ENCODE results near the gene FKBP5.

DNA sequence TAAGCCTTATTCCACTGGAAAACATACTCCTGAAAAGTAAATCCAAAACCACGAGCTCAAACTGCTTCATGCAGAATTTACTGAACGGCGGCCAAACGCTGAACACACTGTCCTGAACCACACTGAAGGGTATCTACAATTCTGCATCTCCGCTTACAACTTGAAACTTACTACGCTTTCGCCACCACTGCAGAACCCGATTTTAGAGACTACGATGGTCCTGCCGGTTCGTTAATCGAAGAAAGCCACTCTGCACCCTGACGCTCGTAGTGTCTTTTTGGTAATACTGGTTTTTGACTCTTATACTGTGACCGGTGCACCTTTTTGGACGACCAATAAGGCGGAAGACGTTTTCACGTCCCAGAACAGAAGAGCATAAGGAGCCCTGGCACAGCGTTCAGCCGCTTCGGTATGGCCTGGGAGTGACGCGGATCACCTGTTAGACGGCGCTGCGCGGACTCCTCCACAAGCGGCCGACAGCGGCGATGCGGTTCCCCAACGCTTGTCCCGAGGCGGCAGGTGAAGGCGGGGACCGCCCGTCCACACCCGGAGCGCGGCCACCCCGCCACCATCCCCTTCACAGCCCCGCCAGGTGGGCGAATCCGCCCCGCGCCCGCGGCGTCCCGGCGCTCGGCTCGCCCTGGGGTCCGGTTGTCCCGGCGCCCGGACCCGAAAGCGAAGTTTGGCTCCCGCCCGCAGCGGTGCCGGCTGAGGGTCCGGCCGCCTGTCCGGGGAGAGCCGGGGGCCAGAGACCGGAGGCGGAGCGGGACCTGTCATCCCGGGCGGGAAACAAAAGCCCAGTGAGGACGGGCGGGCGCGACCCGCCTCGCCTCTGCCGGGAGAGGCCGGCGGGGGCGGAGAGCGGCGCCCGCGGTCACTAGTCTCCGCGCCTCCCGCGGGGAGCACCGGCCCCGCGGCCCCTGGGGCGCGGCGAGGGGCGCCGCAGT lies 784 bp downstream of the FKBP5 start:
- TF ChIP-seq POLR2AphosphoS5 (IDR thresholded peaks at IDR 0.05) (peak; percentile 41 to 77 (median 68)), POLR2A (IDR thresholded peaks at IDR 0.05) (peak; percentile 25 to 26)
